ENCODE data around the gene ZNF710. TPM values are rescaled to one million over a fixed set of nuclear protein-coding genes. Genes with fewer than 3 reads are reported as not detected.
"Not testable (repeated sequence)": the region's sequence is repeated elsewhere in the genome, so short reads cannot be mapped to it uniquely, and the experiment has no call there.

The ZNF710 gene
- polyA plus RNA-seq, 1 of the 3 experiments (the other 2 are of a cell fraction): 2.7 TPM

DNA sequence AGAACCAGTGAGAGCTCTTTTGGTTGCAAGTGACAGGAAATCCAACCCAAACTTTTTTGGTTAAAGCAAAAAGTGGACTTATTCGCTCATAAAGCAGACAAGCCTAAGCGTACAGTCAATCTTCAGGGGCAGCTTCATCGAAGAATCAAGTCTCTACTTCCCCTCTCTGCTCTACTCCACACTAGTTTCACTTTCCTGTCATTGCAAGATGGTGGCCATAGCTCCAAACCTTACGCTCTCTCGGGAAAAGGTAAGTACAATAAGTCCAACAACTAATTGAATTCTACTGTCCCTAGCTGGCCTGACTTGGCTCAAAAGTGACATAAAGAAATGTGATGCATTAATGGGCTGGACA is 24.9 kb upstream of the ZNF710 start:
- H3K36me3 ChIP-seq (replicated peaks in 1 of 2; ENCODE audit: control insufficient read depth in 1 of 2, insufficient read depth in 2 of 2, low read length in 1 of 2): no peaks in the 10 kb centered on the region
- CTCF ChIA-PET: interaction anchor here (1.0 to 1.1 kb wide), 3 partner anchors 19 to 94 kb away, joined by 3 to 4 read pairs (median 4); no protein-coding TSS in a partner anchor
- H3K4me1 ChIP-seq (ENCODE audit: control insufficient read depth in 1 of 2, insufficient read depth in 2 of 2, low read depth in 1 of 2, low read length in 1 of 2): no peaks in the 10 kb centered on the region; a peak in 1 of 4 replicates
- no peak overlapping the region for H3K27ac ChIP-seq (ENCODE audit: low read depth in 2 of 2, low read length in 1 of 2)
- no peak for TF ChIP-seq RAD21 (IDR thresholded peaks at IDR 0.05; ENCODE audit: low read length)
- no peaks in the 10 kb centered on the region for H3K27me3 ChIP-seq (ENCODE audit: insufficient read depth)
- H3K9ac ChIP-seq: no peak overlapping the region
- no peak overlapping the region for H3K4me2 ChIP-seq
- no peak for DNase-seq
- H3K9me2 ChIP-seq: no peaks in the 10 kb centered on the region
- H3K79me2 ChIP-seq (ENCODE audit: insufficient read depth): no peaks in the 10 kb centered on the region
- POLR2A ChIA-PET: no interaction called here
- 73% methylated on average over 5 of the region's 5 CpGs for WGBS (ENCODE audit: low lambda C conversion rate)
- H3K4me3 ChIP-seq (ENCODE audit: low read depth in 2 of 2, low read length in 1 of 2): no peak overlapping the region
- no peak overlapping the region for H2AFZ ChIP-seq (ENCODE audit: low read depth)
- no peaks in the 10 kb centered on the region for H4K20me1 ChIP-seq (ENCODE audit: insufficient read depth)
- H3F3A ChIP-seq (replicated peaks; ENCODE audit: insufficient read depth): no peaks in the 10 kb centered on the region
- H3K9me3 ChIP-seq: no peaks in the 10 kb centered on the region

DNA sequence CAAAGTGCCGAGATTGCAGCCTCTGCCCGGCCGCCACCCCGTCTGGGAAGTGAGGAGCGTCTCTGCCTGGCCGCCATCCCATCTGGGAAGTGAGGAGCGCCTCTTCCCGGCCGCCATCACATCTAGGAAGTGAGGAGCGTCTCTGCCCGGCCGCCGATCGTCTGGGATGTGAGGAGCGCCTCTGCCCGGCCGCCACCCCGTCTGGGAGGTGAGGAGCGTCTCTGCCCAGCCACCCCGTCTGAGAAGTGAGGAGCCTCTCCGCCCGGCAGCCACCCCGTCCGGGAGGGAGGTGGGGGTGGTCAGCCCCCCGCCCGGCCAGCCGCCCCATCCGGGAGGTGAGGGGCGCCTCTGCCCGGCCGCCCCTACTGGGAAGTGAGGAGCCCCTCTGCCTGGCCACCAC is 23.3 kb upstream of the ZNF710 start:
- H3K79me2 ChIP-seq (ENCODE audit: insufficient read depth); H3K27ac ChIP-seq (ENCODE audit: low read depth in 2 of 2, low read length in 1 of 2); DNase-seq; H3K27me3 ChIP-seq (ENCODE audit: insufficient read depth); H2AFZ ChIP-seq (ENCODE audit: low read depth); H4K20me1 ChIP-seq (ENCODE audit: insufficient read depth); H3K9ac ChIP-seq; POLR2A ChIA-PET; H3K9me3 ChIP-seq; H3F3A ChIP-seq (replicated peaks; ENCODE audit: insufficient read depth); H3K4me1 ChIP-seq (ENCODE audit: control insufficient read depth in 1 of 2, insufficient read depth in 2 of 2, low read depth in 1 of 2, low read length in 1 of 2); CTCF ChIA-PET; H3K36me3 ChIP-seq (replicated peaks in 1 of 2; ENCODE audit: control insufficient read depth in 1 of 2, insufficient read depth in 2 of 2, low read length in 1 of 2); H3K4me3 ChIP-seq (ENCODE audit: low read depth in 2 of 2, low read length in 1 of 2); H3K9me2 ChIP-seq; H3K4me2 ChIP-seq: not testable (repeated sequence)
- no CpG with 5 or more reads among the region's 31 CpGs for WGBS (ENCODE audit: low lambda C conversion rate)

GRCh38 chr15:89978914-89979313 is 22.2 kb upstream of the ZNF710 start:
- H3K9ac ChIP-seq: no peak overlapping the region
- CTCF ChIA-PET: no interaction called here
- POLR2A ChIA-PET: no interaction called here

More at GRCh38 chr15:89978914-89979313, 22.2 kb upstream of the ZNF710 start:
- Histone ChIP-seq H3K9me2 (no peaks in the 10 kb centered on the region), H4K20me1 (ENCODE audit: insufficient read depth) (no peaks in the 10 kb centered on the region), H3K79me2 (ENCODE audit: insufficient read depth) (no peaks in the 10 kb centered on the region), H3K36me3 (replicated peaks in 1 of 2; ENCODE audit: control insufficient read depth in 1 of 2, insufficient read depth in 2 of 2, low read length in 1 of 2) (no peaks in the 10 kb centered on the region), H3K4me2 (no peak overlapping the region), H3K27me3 (ENCODE audit: insufficient read depth) (peaks cover 7% of the 10 kb centered on the region; the same call in 1 of the 2 replicates), H3K9me3 (no peaks in the 10 kb centered on the region), H3K4me3 (ENCODE audit: low read depth in 2 of 2, low read length in 1 of 2) (no peak overlapping the region), H3F3A (replicated peaks; ENCODE audit: insufficient read depth) (no peaks in the 10 kb centered on the region), H3K4me1 (ENCODE audit: control insufficient read depth in 1 of 2, insufficient read depth in 2 of 2, low read depth in 1 of 2, low read length in 1 of 2) (no peaks in the 10 kb centered on the region), H2AFZ (ENCODE audit: low read depth) (no peak overlapping the region), H3K27ac (ENCODE audit: low read depth in 2 of 2, low read length in 1 of 2) (no peak overlapping the region)
- 80% methylated on average over 7 of the region's 7 CpGs for WGBS (ENCODE audit: low lambda C conversion rate)
- DNase-seq: no peak
- TF ChIP-seq TEAD4 (IDR thresholded peaks at IDR 0.05; ENCODE audit: borderline replicate concordance, insufficient read depth) (no peak), RXRA (IDR thresholded peaks at IDR 0.05; ENCODE audit: borderline replicate concordance, low read depth) (no peak), YY1 (IDR thresholded peaks at IDR 0.05; ENCODE audit: low read depth) (no peak), RCOR1 (IDR thresholded peaks at IDR 0.05; ENCODE audit: low read length) (no peak), NRF1 (IDR thresholded peaks at IDR 0.05; ENCODE audit: low read depth, low read length) (no peak), NFIC (IDR thresholded peaks at IDR 0.05; ENCODE audit: borderline replicate concordance) (no peak), EZH2phosphoT487 (IDR thresholded peaks at IDR 0.05; ENCODE audit: borderline replicate concordance, low read depth) (no peak), JUND (IDR thresholded peaks at IDR 0.05) (no peak), POLR2AphosphoS5 (IDR thresholded peaks at IDR 0.05; ENCODE audit: low read depth, low read length) (no peak), FOSL2 (IDR thresholded peaks at IDR 0.05; ENCODE audit: borderline replicate concordance, low read depth) (no peak)
- TF ChIP-seq, protein P1, sequence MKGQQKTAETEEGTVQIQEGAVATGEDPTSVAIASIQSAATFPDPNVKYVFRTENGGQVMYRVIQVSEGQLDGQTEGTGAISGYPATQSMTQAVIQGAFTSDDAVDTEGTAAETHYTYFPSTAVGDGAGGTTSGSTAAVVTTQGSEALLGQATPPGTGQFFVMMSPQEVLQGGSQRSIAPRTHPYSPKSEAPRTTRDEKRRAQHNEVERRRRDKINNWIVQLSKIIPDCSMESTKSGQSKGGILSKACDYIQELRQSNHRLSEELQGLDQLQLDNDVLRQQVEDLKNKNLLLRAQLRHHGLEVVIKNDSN (IDR thresholded peaks at IDR 0.05; ENCODE audit: borderline replicate concordance, low read depth): no peak
- TF ChIP-seq, protein P2, sequence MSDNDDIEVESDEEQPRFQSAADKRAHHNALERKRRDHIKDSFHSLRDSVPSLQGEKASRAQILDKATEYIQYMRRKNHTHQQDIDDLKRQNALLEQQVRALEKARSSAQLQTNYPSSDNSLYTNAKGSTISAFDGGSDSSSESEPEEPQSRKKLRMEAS (IDR thresholded peaks at IDR 0.05; ENCODE audit: low read depth): no peak
